Body of pancreas (tissue), 4 donors: ENCODE results near the gene TBC1D4. TPM values are rescaled to one million over a fixed set of nuclear protein-coding genes. Genes with fewer than 3 reads are reported as not detected.
"Not testable (repeated sequence)": the region's sequence is repeated elsewhere in the genome, so short reads cannot be mapped to it uniquely, and the experiment has no call there.

Source experiments
- ATAC-seq: fragments of 150-250 bp; one replicate; pipeline ENCODE4 v1.9.1; 2016
- DNase-seq, 4 donors: peaks; one replicate each; pipeline ENCODE4 v3.0.0-alpha.2; 2019
- H3K27ac ChIP-seq, 4 donors: fragments of 200-600 bp; sonication (generic); 1 replicate in 3 of 4; 2 replicates in 1 of 4; pipeline versions ENCODE4 v1.5.1 to v1.6.1; 2016 to 2019; ENCODE audit warnings: mild to moderate bottlenecking in 1 of 4, mixed read lengths in 1 of 4, moderate library complexity in 1 of 4
- H3K27me3 ChIP-seq, 2 donors: fragments of 200-600 bp; sonication (generic); one replicate each; pipeline ENCODE4 v1.6.0; 2016; ENCODE audit warnings: mild to moderate bottlenecking in 1 of 2
- H3K36me3 ChIP-seq, 2 donors: fragments of 200-600 bp; sonication (generic); replicated peaks in 1 of 2; 2 replicates each; pipeline ENCODE4 v1.5.1; 2016; ENCODE audit warnings: low read depth in 2 of 2; ENCODE audit not compliant: insufficient read depth in 1 of 2
- H3K4me1 ChIP-seq: fragments of 200-600 bp; sonication (generic); one replicate; pipeline ENCODE4 v1.6.0; 2016
- H3K4me3 ChIP-seq, 2 donors: fragments of 200-600 bp; sonication (generic); 1 replicate in 1 of 2; 2 replicates in 1 of 2; pipeline ENCODE4 v1.5.1; 2016 to 2019
- H3K9me3 ChIP-seq, 3 donors: fragments of 200-600 bp; sonication (generic); 1 replicate in 2 of 3; 2 replicates in 1 of 3; pipeline ENCODE4 v1.5.1; 2016
- POLR2A ChIP-seq, 3 donors: fragments of 450-650 bp; IDR thresholded peaks; one replicate each; pipeline ENCODE4 v1.6.1; 2016; ENCODE audit warnings: antibody characterized with exemption in 3 of 3, mild to moderate bottlenecking in 2 of 3
- WGBS, 2 donors: methylation state at CpG; one replicate each; pipeline ENCODE4 v1.1.5; 2017; 5-methylcytosine and 5-hydroxymethylcytosine counted together
- intact Hi-C: fragments of 100-400 bp; cut with DNase I; formaldehyde crosslinking; loops from one replicate; pipeline ENCODE4 v1.15.1; 2023
- total RNA-seq, 2 donors: library from RNA; depleted of rRNA; stranded (reverse); fragments of >200 nt; gene quantifications; one replicate each; pipeline ENCODE4 v1.1.0, GENCODE V29; 2016
- TF ChIP-seq, protein P1 (sequence below), 7 experiments: fragments of 450-650 bp in 4 of 7; fragments of 200-600 bp in 3 of 7; sonication (generic) in 3 of 7; IDR thresholded peaks; one replicate each; pipeline ENCODE4 v1.5.1; 2016 to 2019; ENCODE audit warnings: antibody characterized with exemption in 7 of 7

Gene TBC1D4
- total RNA-seq, 2 donors from 2014 or later, result 28.3 to 29.7 TPM

DNA sequence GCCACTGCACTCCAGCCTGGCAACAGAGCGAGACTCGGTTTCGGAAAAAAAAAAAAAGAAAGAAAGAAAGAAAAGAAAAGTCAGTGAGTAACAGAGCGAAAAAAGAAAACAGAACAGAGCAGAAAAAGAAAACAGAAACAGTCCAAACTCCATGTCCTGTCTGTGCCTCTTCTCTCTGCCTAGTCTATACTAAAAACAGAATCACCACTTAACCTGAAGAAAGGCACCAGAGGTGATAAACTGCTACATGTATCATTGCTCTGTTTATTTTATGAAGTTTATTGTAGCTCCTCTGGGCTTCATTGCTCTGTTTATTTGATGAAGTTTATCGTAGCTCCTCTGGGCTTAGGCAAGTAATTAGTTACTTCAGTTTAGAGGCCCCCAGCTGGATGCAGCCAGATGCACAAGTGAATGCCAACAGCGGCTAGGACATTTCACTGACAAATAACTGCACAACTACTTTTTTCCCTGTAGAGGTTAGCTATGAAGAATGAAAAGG is 39.2 kb downstream of the TBC1D4 start:
- H3K27me3 ChIP-seq, result no peaks in the 10 kb centered on the region
- ATAC-seq, result no peak
- no peak for DNase-seq
- WGBS, 2 donors, result 68 to 69% methylated on average over 6 of the region's 6 CpGs
- no peaks in the 10 kb centered on the region for H3K9me3 ChIP-seq
- H3K36me3 ChIP-seq, result no peaks in the 10 kb centered on the region
- peak overlapping the region in 2 of 4 donors; percentile 45 to 60 for H3K27ac ChIP-seq
- TF ChIP-seq, protein P1, sequence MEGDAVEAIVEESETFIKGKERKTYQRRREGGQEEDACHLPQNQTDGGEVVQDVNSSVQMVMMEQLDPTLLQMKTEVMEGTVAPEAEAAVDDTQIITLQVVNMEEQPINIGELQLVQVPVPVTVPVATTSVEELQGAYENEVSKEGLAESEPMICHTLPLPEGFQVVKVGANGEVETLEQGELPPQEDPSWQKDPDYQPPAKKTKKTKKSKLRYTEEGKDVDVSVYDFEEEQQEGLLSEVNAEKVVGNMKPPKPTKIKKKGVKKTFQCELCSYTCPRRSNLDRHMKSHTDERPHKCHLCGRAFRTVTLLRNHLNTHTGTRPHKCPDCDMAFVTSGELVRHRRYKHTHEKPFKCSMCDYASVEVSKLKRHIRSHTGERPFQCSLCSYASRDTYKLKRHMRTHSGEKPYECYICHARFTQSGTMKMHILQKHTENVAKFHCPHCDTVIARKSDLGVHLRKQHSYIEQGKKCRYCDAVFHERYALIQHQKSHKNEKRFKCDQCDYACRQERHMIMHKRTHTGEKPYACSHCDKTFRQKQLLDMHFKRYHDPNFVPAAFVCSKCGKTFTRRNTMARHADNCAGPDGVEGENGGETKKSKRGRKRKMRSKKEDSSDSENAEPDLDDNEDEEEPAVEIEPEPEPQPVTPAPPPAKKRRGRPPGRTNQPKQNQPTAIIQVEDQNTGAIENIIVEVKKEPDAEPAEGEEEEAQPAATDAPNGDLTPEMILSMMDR (IDR thresholded peaks at IDR 0.05), result no peak
- no peak for TF ChIP-seq POLR2A (IDR thresholded peaks at IDR 0.05)
- intact Hi-C loops, result no loop called here
- H3K4me1 ChIP-seq, result peaks cover 48% of the 10 kb centered on the region
- H3K4me3 ChIP-seq, result no peak overlapping the region

DNA sequence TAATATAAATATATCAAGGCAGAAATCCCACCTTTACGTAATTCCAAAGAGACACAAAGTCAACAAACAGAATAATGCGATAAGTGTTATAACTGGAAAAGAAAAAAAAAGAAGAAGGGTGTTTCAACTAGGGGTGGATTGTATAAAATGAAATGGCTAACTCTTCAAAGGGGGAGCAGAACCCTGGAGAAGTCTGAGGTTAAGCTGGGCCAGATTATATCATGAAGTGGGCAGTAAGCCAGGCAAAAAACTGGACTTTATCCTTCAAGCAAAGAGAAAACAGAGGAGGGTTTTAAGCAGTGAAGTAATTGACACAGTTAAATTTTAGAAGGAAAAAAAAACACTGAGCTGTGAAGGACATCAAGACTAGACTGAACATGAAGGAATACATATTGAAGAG is 41.9 kb downstream of the TBC1D4 start:
- peak overlapping the region in 3 of 4 donors; percentile 26 to 67 (median 30) for H3K27ac ChIP-seq
- no peaks in the 10 kb centered on the region for H3K27me3 ChIP-seq
- no peak overlapping the region for H3K4me3 ChIP-seq
- H3K4me1 ChIP-seq, result peaks cover 37% of the 10 kb centered on the region
- TF ChIP-seq, protein P1 (IDR thresholded peaks at IDR 0.05), result no peak
- TF ChIP-seq POLR2A (IDR thresholded peaks at IDR 0.05), result no peak
- peak; percentile 67 for ATAC-seq
- no peaks in the 10 kb centered on the region for H3K9me3 ChIP-seq
- intact Hi-C loops, result no loop called here
- 13 to 23% methylated on average over 2 of the region's 2 CpGs for WGBS, 2 donors
- peak; percentile 40 to 58 (median 46) for DNase-seq
- no peaks in the 10 kb centered on the region for H3K36me3 ChIP-seq

DNA sequence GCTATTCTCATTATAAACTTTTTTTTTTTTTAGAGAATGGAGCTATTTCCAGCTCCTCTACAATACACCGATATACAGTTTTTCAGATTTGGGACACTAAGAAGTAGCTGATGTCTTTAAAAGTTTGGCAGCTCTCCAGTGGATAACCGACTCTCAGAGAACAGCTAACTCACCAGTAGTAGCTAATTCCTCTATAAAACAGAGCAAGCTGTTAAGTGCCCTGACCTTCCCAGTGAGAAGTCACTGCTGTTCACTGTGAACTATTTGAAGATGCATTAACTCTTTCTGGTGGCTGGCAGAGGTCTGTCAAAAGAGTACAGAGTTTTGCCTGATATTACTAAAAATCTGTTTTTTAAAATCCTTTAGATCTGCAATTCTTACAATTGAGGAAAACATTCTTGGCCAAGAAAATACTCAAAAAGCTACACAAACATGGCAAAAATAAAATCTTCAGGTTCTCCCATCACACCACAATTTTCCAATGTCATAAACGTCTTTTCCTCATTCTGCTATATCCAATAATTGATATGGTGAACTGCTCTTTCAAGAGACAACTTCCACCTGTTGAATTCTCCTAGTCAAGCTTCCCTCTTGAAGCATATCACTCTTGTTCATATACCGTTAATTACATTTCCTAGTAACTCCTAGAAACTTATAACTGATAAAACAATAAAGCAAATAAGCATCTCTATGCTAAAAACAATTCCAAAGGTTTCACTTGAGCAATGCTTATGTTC is 44.2 kb downstream of the TBC1D4 start:
- 30 to 31% methylated on average over 4 of the region's 4 CpGs for WGBS, 2 donors
- Histone ChIP-seq H3K9me3 (no peaks in the 10 kb centered on the region), H3K4me1 (peaks cover 21% of the 10 kb centered on the region), H3K27me3 (no peaks in the 10 kb centered on the region), H3K36me3 (no peaks in the 10 kb centered on the region), H3K4me3 (no peak overlapping the region), H3K27ac (no peak overlapping the region)
- ATAC-seq, result peak; percentile 33
- DNase-seq, result no peak
- intact Hi-C loops, result no loop called here
- TF ChIP-seq, protein P1 (IDR thresholded peaks at IDR 0.05), result no peak
- TF ChIP-seq POLR2A (IDR thresholded peaks at IDR 0.05), result no peak

DNA sequence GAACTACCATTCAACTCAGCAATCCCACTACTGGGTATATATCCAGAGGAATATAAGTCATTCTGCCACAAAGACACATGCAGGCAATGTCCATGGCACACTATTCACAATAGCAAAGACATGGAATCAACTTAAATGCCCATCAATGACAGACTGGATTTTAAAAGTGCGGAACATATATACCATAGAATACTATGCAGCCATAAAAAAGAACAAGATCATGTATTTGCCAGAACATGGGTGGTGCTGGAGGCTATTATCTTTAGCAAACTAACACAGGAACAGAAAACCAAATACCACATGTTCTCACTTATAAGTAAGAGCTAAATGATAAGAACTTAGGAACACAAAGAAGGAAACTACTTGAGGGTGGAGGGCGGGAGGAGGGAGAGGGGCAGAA is 47.8 kb downstream of the TBC1D4 start:
- DNase-seq, ATAC-seq, H3K4me3 ChIP-seq, H3K9me3 ChIP-seq, H3K27ac ChIP-seq, H3K36me3 ChIP-seq, H3K27me3 ChIP-seq, intact Hi-C loops: not testable (repeated sequence)
- WGBS, 2 donors, result 76 to 88% methylated on average over 2 of the region's 2 CpGs
- H3K4me1 ChIP-seq, result peaks cover 27% of the 10 kb centered on the region

DNA sequence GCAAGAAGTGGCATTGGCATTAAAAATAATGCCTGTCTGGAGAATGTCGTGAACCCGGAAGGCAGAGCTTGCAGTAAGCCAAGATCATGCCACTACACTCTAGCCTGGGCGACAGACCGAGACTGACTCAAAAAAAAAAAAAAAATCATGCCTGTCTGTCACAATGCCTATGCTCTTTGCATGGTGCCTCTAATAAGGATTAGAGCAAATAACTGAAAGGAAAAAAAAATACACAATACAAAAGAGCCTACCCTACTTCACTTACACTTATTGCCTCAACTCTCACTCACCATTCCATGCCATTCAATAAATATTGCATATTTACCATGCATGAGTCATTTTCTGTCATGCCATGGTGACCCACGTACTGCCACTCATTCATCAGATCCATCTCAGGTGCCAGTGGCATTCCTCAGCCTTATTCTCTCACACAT is 49.1 kb downstream of the TBC1D4 start:
- Histone ChIP-seq H3K36me3 (no peaks in the 10 kb centered on the region), H3K9me3 (no peaks in the 10 kb centered on the region), H3K4me3 (no peak overlapping the region), H3K27ac (peak overlapping the region; percentile 2 to 31 (median 23)), H3K4me1 (peaks cover 26% of the 10 kb centered on the region), H3K27me3 (no peaks in the 10 kb centered on the region)
- ATAC-seq, result peak; percentile 45
- 31 to 33% methylated on average over 5 of the region's 5 CpGs for WGBS, 2 donors
- intact Hi-C loops, result no loop called here
- TF ChIP-seq POLR2A (IDR thresholded peaks at IDR 0.05), result no peak
- TF ChIP-seq, protein P1 (IDR thresholded peaks at IDR 0.05), result no peak
- DNase-seq, result no peak
